Mononuclear cell (primary cell): ENCODE data around the gene ZGLP1. TPM values are rescaled to one million over a fixed set of nuclear protein-coding genes. Genes with fewer than 3 reads are reported as not detected.
A peak's percentile ranks its signal among the peaks of the same experiment; 100 is the strongest.

Source experiments
- H3K27me3 ChIP-seq: 2 replicates; pipeline ENCODE4 v1.6.0; 2011; ENCODE audit warnings: low read length, control low read depth; ENCODE audit not compliant: insufficient read depth
- H3K4me1 ChIP-seq: 2 replicates; pipeline ENCODE4 v1.5.1; 2011; ENCODE audit warnings: mild to moderate bottlenecking, low read length, control low read depth; ENCODE audit not compliant: insufficient read depth
- H3K4me3 ChIP-seq: 2 replicates; pipeline ENCODE4 v1.5.1; 2011; ENCODE audit warnings: mild to moderate bottlenecking, low read length, moderate library complexity
- H3K9me3 ChIP-seq: 2 replicates; pipeline ENCODE4 v1.5.1; 2011; ENCODE audit warnings: low read depth, mild to moderate bottlenecking, control low read depth, low read length
- total RNA-seq: library from RNA; depleted of rRNA; stranded (reverse); fragments of >200 nt; gene quantifications from one replicate; pipeline ENCODE4 v1.2.3, GENCODE V29; 2012

Gene ZGLP1
- total RNA-seq, 1 donor: 1.6 TPM

DNA sequence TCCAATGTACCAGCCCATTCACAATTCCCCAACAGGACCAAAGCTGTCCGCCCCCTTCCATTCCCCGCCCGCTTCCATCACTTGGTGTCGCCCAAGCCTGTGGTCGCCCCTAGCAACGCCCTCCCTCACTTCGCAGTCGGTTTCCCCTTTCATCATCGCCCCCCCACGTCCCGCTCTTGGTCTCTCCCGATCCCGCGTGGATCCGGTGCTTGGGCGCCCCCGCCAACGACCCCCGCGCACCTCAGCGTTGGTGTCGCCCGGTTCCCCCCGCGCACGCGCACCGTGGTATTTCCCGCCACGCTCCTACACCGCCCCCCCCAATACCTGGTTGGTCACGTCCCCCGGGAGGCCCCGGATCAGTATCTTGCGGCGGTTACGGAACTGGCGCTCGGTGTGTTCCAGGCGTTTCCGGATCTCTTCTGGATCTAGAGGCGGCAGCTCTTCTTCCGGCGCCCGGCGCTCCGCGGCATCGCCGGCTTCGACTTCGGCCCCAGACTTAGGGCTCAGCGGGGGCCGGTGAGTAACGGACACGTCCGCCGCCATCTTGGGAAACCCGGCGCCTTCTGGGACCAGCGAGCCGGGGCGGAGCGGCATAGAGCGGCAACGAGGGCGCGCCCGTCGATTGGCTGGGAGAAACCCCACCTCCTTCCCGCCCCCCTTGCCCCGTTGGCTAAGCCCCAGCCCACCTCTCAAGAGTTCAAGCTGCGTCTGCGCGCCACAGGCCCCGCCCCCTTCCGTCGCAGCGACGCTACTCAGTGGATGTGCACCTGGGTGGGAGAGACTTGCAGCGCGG lies 23.5 kb upstream of the ZGLP1 start, which contains the start of gene RAVER1:
RAVER1 (minus strand) TSS at position 565 of the 793 bp plus-strand sequence; CDS start at position 543, 22 bp downstream.
- Histone ChIP-seq H3K4me3 (peak within 1 kb of the TSS; percentile 86), H3K9me3 (no peaks in the 10 kb centered on the region), H3K4me1 (peaks cover 49% of the 10 kb centered on the region), H3K27me3 (no peaks in the 10 kb centered on the region)

DNA sequence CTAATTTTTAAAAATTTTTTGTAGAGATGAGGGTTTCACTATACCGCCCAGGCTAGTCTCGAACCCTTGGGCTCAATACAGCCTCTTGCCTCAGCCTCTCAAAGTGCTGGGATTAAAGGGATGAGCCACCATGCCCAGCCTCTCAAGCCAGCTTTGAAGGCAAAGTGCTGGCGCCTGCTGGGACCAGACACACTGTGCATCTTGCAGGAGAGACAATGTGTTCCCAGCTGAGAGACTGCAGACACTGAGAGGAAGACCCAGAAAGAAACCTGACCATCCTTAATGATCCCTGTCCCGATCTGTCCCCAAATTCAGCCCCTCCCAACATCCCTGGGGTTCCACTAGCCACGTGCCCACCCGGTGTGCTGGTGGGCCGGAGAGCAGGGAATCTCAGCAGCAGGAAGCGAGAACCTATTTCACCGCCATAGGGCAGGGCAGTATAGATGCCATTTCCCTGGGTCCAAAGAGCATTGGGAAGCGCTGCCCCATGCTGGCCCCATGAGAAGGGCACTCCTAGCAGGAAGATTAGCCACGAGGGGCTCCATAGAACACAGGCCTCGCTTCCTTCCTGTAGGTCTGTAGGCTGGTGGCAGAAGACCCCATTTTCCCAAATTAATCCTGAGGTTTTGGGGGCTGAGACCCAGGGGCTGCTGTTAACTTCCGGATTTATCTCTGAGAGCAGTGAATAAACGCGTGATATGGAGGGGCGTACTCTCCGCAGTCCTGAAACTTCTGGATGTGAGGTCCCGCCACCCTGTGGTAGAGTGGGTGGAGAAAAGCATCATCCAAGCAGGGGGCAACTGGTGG lies 22.7 kb upstream of the ZGLP1 start:
- H3K4me3 ChIP-seq: peak overlapping the region; percentile 86
- H3K9me3 ChIP-seq: no peaks in the 10 kb centered on the region
- H3K4me1 ChIP-seq: peaks cover 41% of the 10 kb centered on the region
- H3K27me3 ChIP-seq: no peaks in the 10 kb centered on the region

DNA sequence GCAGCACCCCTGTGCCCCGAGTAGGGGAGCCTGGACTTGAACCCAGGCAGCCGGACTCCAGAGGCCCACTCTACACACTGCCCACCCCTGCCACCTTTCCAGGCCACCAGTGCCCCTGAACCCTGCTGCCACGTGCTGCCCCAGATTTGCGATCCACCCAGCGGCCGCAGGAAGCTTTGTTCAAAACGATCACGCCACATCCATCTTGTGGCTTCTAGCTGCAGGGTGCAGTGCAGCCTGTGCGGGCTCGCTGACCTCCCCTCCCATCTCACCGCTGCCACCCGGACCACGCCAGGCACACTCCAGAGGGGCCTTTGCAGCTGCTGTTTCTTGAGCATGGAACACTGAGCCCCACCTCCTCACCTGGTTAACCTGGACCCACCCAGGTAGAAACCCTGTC lies 19.9 kb upstream of the ZGLP1 start:
- Histone ChIP-seq H3K4me1 (peaks cover 25% of the 10 kb centered on the region), H3K4me3 (no peak overlapping the region), H3K27me3 (no peaks in the 10 kb centered on the region), H3K9me3 (no peaks in the 10 kb centered on the region)

DNA sequence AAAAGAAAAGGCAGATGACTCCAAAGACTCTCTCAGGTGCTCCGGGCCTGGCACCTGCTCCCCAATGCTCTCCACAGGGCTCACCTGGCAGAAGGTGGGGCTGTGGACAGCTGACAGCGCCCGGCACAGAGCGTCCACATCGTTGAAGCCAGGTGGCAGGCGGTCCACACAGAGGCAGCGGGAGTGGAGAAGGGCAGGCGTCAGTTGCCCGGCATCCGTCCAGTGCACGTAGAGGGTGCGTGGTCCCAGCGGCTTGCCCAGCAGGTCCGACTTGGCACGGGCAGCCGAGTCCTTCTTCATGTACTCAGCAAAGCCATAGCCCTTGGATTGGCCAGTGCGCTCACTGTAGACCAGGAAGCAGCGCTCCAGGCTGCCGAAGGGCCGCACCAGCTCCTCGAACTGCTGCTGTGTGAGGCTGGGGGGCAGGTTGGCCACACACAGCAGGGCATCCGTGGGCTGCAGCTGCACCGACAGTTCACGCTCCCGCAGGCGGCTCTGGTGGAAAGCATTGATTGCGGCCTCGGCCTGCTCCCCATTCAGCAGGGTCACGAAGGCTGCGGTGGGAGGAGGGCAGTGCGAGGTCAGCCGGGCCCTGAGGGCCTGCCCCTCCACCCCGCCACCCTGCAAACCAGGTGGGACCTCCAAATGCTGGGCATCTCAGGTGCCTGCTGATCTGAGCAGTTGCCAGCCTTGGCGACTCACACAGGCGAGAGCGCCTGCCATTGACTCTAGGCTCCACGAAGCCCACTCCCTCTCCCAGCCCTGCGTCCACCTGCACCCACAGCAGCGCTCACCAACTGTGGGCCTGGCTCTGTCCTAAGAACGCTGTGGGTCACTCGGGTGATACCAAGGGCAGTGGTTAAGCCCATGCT lies 19.2 kb upstream of the ZGLP1 start:
- Histone ChIP-seq H3K4me3 (no peak overlapping the region), H3K27me3 (no peaks in the 10 kb centered on the region), H3K4me1 (peaks cover 17% of the 10 kb centered on the region), H3K9me3 (no peaks in the 10 kb centered on the region)

DNA sequence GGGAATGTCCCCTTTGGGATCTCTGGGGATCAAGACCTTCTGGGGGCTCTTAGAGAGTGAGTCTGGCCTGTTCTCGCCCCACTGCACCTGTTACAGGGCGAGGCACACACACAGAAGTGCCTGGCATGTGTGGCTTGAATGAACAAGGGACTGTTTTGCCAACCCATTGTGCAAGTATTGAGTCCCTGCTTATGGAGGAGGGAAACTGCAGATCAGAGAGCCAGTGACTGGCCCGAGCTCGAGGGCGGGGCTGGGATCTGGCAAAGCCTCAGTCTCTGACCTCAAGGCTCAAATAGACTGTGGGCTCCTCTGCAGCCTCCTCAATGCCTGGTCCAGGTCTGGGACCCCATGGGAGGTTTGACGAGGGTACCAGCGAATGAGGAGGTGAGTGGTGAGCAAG lies 18.2 kb upstream of the ZGLP1 start:
- no peaks in the 10 kb centered on the region for H3K27me3 ChIP-seq

DNA sequence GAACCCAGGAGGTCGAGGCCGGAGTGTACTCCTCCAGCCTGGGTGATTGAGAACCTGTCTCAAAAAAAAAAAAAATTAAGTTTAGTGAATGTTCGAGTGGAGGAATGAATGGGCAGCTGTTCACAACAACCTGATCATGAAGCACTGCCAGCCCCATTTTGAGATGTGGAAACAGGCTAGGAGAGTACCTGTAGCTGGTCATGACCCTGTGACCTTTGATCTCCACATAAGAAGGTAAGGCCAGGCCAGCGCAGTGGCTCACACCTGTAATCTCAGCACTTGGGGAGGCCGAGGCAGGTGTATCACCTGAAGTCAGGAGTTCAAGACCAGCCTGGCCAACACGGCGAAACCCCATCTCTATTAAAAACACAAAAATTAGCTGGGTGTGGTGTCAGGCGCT lies 16.1 kb upstream of the ZGLP1 start:
- no peak overlapping the region for H3K4me3 ChIP-seq
- H3K9me3 ChIP-seq: no peaks in the 10 kb centered on the region
- no peaks in the 10 kb centered on the region for H3K27me3 ChIP-seq
- no peaks in the 10 kb centered on the region for H3K4me1 ChIP-seq

More for the DNA sequence above, 18.2 kb upstream of the ZGLP1 start:
- no peak overlapping the region for H3K4me3 ChIP-seq
- peaks cover 13% of the 10 kb centered on the region for H3K4me1 ChIP-seq
- no peaks in the 10 kb centered on the region for H3K9me3 ChIP-seq

DNA sequence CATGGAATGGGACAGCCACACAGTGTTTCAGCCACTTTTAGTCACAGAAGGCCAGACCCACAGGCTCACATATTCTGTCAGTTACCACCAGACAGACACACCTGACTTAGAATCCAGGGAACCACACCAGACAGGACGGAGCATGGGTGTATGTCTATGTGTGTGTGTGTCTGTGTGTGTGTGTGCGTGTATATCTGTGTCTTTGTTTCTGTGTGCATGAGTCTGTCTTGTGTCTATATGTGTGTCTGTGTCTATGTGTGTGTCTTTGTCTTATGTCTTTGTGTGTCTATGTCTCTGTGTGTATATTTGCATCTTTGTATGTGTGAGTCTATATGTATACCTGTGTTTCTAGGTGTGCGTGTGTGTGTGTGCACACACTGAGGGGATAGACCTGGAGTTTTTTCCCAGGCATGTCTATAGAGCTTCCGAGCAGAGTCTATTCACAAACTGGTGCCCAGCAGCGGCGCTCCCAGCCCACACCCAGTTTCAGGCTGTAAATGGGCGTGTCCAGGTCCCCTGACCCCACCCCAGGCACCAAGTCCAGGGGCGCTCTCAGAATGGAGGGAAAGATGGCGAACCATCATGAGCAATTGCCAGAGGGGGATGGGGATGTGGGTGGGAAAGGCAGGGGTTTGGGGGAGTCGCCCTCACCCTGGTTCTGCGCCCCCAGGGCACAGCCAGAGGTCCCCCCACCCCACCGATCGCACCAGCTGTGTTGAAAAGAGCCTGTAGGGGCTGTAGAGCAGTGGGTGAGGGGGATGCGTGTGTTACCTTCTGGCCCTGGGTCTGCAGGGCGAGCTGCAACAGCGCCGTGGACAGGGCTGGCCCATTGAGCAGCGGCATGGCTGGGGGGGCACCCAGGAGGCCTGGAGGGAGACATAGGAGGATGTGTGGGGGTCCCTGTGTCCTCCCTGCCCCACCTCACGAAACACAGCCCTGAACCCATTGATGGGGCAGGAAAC lies 12.5 kb upstream of the ZGLP1 start:
- no peaks in the 10 kb centered on the region for H3K27me3 ChIP-seq
- H3K4me3 ChIP-seq: no peak overlapping the region
- H3K9me3 ChIP-seq: no peaks in the 10 kb centered on the region
- H3K4me1 ChIP-seq: no peaks in the 10 kb centered on the region

DNA sequence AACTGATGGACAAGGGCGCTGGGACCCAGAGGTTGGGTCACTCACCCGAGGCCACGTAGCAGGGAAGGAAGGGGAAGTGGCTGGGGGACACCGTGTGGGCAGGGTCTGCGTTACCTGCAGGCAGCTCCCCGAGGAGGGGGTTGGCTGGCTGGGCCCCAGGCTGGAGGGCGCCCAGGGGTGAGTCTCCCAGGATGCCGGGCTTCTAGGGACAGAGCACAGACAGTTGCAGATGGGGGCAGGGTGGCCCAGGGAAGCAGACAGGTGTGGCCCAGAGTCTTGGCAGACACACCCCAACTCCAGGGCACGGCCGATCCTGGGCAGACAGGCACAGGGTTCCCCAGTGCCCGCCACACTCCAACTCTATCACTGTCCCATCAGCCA lies 11.8 kb upstream of the ZGLP1 start:
- Histone ChIP-seq H3K9me3 (no peaks in the 10 kb centered on the region), H3K27me3 (no peaks in the 10 kb centered on the region), H3K4me3 (no peak overlapping the region), H3K4me1 (no peaks in the 10 kb centered on the region)

DNA sequence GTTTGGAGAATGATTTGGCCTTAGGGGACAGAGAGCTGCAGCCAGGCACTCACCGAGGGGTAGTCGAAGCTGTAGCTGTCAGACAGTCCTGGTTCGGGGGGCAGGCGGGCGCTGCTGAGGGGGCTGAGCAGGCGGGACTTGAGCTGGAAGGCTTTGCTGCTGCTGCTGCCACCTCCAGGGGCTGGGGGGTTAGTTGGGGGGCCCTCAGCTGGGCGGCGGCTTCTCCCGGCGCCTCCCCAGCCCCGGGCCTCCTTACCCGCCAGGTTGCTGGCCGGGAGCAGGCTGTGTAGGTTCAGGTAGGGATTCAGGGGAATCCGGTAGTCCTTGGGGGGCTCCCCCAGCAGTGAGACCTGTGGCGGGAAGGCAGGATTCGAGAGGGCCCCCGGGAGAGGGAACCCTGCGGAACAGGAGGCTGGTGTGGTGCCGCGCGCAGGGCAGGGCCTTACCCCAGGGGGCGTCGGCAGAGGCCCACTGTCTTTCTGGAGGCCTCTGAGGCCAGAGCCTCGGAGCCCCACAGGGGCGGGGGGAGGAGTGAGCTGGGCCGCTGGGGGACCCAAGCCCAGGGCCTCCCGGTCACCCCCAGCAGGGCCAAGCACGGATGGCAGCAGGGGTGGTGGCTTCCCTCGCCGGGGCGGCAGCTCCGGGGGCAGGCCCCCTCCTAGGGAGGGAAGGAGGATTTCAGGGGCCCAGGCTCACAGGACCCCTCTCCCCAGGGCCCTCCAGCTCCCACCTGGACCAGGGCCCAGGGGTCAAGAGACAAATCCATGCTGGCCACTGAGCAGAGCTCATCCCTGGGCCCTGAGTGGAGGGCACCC lies 11.2 kb upstream of the ZGLP1 start:
- H3K4me3 ChIP-seq: no peak overlapping the region
- no peaks in the 10 kb centered on the region for H3K9me3 ChIP-seq
- H3K27me3 ChIP-seq: no peaks in the 10 kb centered on the region
- H3K4me1 ChIP-seq: peaks cover 3% of the 10 kb centered on the region

DNA sequence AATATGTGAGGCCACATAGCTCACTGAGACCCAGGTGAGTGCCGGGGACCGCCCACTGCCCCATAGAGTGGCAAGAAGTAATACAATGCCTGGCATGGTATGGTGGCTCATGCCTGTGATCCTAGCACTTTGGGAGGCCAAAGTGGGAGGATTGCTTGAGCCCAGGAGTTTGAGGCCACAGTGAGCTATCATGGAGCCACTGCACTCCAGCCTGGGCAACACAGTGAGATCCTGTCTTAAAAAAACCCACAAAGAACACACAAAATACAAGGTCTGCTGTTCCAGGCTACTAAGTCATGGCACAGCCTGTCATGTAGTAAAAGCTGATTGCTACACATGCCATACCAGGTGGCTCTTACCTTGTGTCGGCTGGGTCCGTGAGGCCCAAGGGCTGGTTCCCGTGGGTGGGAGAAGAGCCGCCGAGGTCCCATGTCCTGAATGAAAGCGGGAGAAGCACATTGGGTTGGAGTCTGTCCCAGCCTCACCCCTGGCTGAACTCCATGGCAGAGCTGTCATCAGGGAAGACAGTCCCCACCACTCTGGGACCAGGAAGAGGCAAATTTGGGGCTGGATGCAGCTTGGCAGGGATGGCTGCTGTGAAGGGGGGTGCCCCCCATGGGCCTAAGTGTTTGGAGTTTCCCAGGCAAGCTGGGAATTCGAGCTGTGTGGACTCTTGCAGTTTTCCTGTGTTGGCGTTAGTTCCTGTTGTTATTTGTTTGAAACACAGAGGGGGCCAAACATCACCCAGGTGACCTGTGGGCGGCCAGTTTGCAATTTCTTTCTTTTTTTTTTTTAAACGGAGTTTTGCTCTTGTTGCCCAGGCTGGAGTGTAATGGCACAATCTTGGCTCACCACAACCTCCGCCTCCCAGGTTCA lies 9.4 kb upstream of the ZGLP1 start:
- H3K9me3 ChIP-seq: no peaks in the 10 kb centered on the region
- no peak overlapping the region for H3K4me3 ChIP-seq
- H3K4me1 ChIP-seq: peaks cover 16% of the 10 kb centered on the region
- no peaks in the 10 kb centered on the region for H3K27me3 ChIP-seq

DNA sequence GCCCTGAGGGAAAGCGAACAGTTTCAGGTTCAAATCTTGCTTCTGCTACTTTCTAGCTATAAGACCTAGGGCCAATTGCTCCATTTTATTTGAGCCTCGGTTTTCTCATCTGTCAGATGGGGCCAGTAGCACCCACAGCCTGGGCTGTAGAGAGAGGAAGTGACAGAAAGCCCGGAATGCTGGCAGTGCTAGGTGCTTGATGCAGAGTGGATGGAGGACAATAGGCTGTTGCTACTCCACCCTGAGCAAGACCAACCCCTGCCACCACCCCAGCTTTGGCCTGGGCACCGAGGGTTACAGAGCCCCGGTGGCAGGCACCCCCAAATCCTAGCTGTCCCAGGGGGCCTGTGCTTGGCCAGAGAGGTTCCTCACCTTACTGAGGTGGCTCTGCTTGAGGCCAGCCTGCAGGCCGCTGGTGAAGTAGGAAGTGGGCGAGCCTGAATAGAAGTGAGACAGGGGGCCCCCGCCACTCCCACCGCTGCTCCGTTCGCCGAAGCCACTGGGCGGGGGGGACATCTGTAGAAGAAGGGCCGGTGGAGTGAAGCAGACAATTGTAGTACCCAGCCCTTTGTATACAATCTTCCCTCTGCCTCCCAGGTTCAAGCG lies 8.3 kb upstream of the ZGLP1 start:
- H3K4me3 ChIP-seq: no peak overlapping the region
- no peaks in the 10 kb centered on the region for H3K27me3 ChIP-seq
- H3K9me3 ChIP-seq: no peaks in the 10 kb centered on the region
- peaks cover 16% of the 10 kb centered on the region for H3K4me1 ChIP-seq

DNA sequence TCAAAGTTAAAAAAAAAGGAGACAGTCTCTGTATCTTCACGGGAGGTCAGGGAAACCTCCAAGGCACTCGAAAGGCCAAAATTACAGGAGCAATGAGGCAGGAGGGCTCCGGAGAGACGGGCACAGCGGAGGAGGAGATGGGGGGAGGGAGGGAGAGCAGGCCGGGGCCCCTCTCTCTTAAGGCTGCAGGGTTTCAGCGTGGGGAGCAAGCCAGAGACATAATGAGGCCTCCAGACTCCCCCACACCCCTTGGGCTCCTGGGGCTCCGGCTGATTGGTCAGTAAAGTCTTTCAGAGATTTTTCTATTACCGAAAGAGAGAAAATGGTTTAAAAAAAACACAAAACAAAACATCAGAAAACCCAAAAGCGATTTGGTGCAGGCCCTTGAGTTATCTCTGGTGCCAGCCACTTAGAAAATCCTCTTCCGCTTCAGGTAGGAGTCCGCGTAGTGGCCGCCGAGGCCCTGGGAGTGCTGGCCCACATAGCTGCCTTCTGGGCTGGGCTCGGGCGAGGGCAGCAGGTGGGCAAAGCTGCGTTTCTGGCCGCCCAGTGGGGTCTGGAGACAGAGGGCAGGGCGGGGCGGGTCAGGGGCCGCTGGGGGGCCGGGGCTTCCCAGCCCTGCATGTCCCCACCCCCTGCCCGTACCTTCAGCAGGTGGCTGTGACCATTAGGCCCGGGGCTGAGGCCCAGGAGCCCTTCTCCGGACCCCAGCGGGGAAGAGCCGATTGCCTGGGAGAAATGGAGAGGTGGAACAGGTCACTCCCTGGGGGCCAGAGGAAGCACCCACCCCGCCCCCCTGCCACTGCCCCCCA lies 7.6 kb upstream of the ZGLP1 start:
- H3K4me3 ChIP-seq: no peak overlapping the region
- no peaks in the 10 kb centered on the region for H3K9me3 ChIP-seq
- peaks cover 16% of the 10 kb centered on the region for H3K4me1 ChIP-seq
- no peaks in the 10 kb centered on the region for H3K27me3 ChIP-seq
